Chondrocyte (in vitro differentiated cells): Measurements from ENCODE around the gene FFAR4. TPM values are rescaled to one million over a fixed set of nuclear protein-coding genes. Genes with fewer than 3 reads are reported as not detected.

Experiments used
- DNase-seq: peaks from one replicate; pipeline ENCODE4 v3.0.0; 2021; ENCODE audit warnings: mixed read lengths, low spot score
- H3K27ac Mint-ChIP-seq: one replicate; pipeline ENCODE4 v1.8.0; 2021; ENCODE audit warnings: mild to moderate bottlenecking, moderate library complexity, mixed read lengths; ENCODE audit not compliant: unreplicated experiment
- H3K27me3 Mint-ChIP-seq: 2 replicates; pipeline ENCODE4 v1.8.0; 2021; ENCODE audit warnings: low read depth, mixed read lengths
- H3K36me3 Mint-ChIP-seq: 2 replicates; pipeline ENCODE4 v1.8.0; 2021; ENCODE audit warnings: low read depth, mixed read lengths
- H3K4me1 Mint-ChIP-seq: 2 replicates; pipeline ENCODE4 v1.8.0; 2021; ENCODE audit warnings: low read depth, mild to moderate bottlenecking, mixed read lengths
- H3K4me3 Mint-ChIP-seq: one replicate; pipeline ENCODE4 v1.8.0; 2021; ENCODE audit warnings: mild to moderate bottlenecking, moderate library complexity, mixed read lengths; ENCODE audit not compliant: unreplicated experiment
- H3K9me3 Mint-ChIP-seq: 2 replicates; pipeline ENCODE4 v1.8.0; 2021; ENCODE audit warnings: low read depth, mixed read lengths
- CTCF ChIP-seq: fragments of 200-600 bp; sonication (generic); IDR thresholded peaks from 2 replicates; pipeline ENCODE4 v1.5.0; 2021; ENCODE audit warnings: antibody characterized with exemption, mild to moderate bottlenecking, moderate library complexity
- total RNA-seq: library from RNA; stranded (reverse); gene quantifications from 3 replicates; pipeline ENCODE4 v1.2.1, GENCODE V29; 2021

FFAR4 gene
- total RNA-seq, 1 donor from 2014 or later: not detected

- peak; percentile 28 for TF ChIP-seq CTCF
- H3K36me3 Mint-ChIP-seq: no peaks in the 10 kb centered on the region
- no peak for DNase-seq
- H3K4me1 Mint-ChIP-seq: peaks cover 13% of the 10 kb centered on the region
- H3K4me3 Mint-ChIP-seq: peak overlapping the region; percentile 71
- peaks cover 6% of the 10 kb centered on the region for H3K27me3 Mint-ChIP-seq
- no peaks in the 10 kb centered on the region for H3K9me3 Mint-ChIP-seq
- no peak overlapping the region for H3K27ac Mint-ChIP-seq
These were observed 34.1 kb downstream of the FFAR4 start for GRCh38 chr10:93600446-93601145.

GRCh38 chr10:93601146-93601773 lies 34.8 kb downstream of the FFAR4 start, which contains the start of gene RBP4:
TSS of gene RBP4 (minus strand) at chr10:93601235. CDS start at chr10:93601028, 207 bp downstream.
- DNase-seq: no peak
- TF ChIP-seq CTCF: no peak
- peaks cover 10% of the 10 kb centered on the region for H3K27me3 Mint-ChIP-seq
- H3K4me3 Mint-ChIP-seq: peak within 1 kb of the TSS; percentile 71
- no peaks in the 10 kb centered on the region for H3K36me3 Mint-ChIP-seq
- H3K9me3 Mint-ChIP-seq: no peaks in the 10 kb centered on the region
- no peak within 1 kb of the TSS for H3K27ac Mint-ChIP-seq
- peaks cover 16% of the 10 kb centered on the region for H3K4me1 Mint-ChIP-seq

GRCh38 chr10:93601774-93602162 lies 35.3 kb downstream of the FFAR4 start:
- H3K27ac Mint-ChIP-seq: no peak overlapping the region
- peaks cover 11% of the 10 kb centered on the region for H3K27me3 Mint-ChIP-seq
- TF ChIP-seq CTCF: no peak
- DNase-seq: no peak
- peak overlapping the region; percentile 41 for H3K4me3 Mint-ChIP-seq
- no peaks in the 10 kb centered on the region for H3K36me3 Mint-ChIP-seq
- H3K9me3 Mint-ChIP-seq: no peaks in the 10 kb centered on the region
- H3K4me1 Mint-ChIP-seq: peaks cover 15% of the 10 kb centered on the region

GRCh38 chr10:93603023-93603422 lies 36.6 kb downstream of the FFAR4 start:
- Mint-ChIP-seq H3K4me3 (no peak overlapping the region), H3K9me3 (no peaks in the 10 kb centered on the region), H3K27me3 (peaks cover 11% of the 10 kb centered on the region), H3K4me1 (peaks cover 15% of the 10 kb centered on the region), H3K36me3 (no peaks in the 10 kb centered on the region), H3K27ac (no peak overlapping the region)
- TF ChIP-seq CTCF: no peak
- no peak for DNase-seq

- Mint-ChIP-seq H3K36me3 (no peaks in the 10 kb centered on the region), H3K4me3 (no peak overlapping the region), H3K27ac (no peak overlapping the region), H3K4me1 (peaks cover 15% of the 10 kb centered on the region), H3K27me3 (peaks cover 11% of the 10 kb centered on the region), H3K9me3 (no peaks in the 10 kb centered on the region)
- no peak for DNase-seq
- TF ChIP-seq CTCF: no peak
These were observed 37.7 kb downstream of the FFAR4 start for GRCh38 chr10:93604146-93604545.
